CD4-positive, alpha-beta T cell treated with Interferon gamma for 1 hour (primary cell): ENCODE data around the gene FAM169A.
"Not testable (repeated sequence)": the region's sequence is repeated elsewhere in the genome, so short reads cannot be mapped to it uniquely, and the experiment has no call there.

ENCODE experiments used
- DNase-seq: peaks from one replicate; pipeline ENCODE4 v3.0.0-alpha.2; 2020

FAM169A gene

GRCh38 chr5:74791669-74792068, 74.5 kb downstream of the FAM169A start:
- not testable (repeated sequence) for DNase-seq

- DNase-seq, result no peak
Measured at GRCh38 chr5:74787424-74787823, 78.8 kb downstream of the FAM169A start.

DNA sequence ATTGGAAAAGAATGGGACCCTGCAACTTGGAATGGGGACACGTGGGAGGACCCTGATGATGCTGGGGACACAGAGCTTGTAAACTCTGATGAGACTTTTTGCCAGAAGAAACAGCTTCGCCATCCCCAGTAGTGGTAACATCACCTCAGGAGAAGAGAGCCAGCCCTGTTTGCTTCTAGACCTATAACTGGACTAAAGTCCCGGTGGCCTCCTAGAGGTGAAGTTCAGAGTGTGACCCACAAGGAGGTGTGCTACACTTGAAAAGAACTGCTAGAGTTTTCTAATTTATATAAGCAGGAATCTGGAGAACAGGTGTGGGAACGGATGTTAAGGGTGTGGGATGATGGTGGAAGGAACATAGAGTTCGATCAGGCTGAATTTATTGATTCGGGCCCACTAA, 79.3 kb downstream of the FAM169A start:
- no peak for DNase-seq

- DNase-seq, result no peak
Measured at GRCh38 chr5:74778609-74779008, 87.6 kb downstream of the FAM169A start.

DNA sequence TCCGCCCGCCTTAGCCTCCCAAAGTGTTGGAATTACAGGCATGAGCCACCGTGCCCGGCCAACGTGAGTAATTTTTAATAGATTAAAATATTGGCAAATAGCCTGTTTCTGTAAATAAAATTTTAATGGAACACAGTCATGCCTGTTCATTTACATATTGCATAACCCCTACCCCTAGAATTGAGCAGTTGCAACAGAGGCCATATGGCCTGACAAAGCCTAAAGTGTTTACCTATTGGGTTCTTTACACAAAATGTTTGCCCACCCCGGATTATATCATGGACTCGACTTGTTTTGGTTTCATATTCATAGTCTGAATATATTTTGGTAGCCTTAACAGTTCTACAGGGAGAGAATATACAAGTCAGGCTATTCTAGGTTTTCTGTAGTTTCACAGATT, 93.8 kb downstream of the FAM169A start:
- DNase-seq, result no peak

DNA sequence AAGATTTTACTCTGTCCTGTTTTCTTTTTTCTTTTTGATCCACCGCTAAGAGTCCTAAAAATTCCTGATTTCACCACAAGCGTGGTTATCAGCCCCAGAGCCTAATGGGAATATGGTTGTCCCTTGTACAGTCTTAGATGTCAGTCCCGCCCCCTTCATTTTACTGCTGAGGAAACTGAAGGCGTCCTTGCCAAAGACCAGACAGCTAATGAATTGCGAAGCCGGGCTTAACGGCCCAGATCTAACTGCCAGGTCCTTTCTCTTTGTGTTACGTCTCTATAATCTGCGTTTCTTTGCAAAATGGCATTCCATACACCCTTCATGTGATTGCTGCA, 98.6 kb downstream of the FAM169A start:
- no peak for DNase-seq

- DNase-seq, result peak; percentile 89
Measured at GRCh38 chr5:74766849-74767578, 99.2 kb downstream of the FAM169A start, which contains the start of the genes GFM2 and NSA2. Gene GFM2 (minus strand): TSS chr5:74767117. CDS start chr5:74763742, 3,375 bp downstream. Gene NSA2 (plus strand): TSS chr5:74767249. CDS start chr5:74767361, 112 bp downstream.

- no peak for DNase-seq
Measured at GRCh38 chr5:74766418-74766848, 99.8 kb downstream of the FAM169A start.

DNA sequence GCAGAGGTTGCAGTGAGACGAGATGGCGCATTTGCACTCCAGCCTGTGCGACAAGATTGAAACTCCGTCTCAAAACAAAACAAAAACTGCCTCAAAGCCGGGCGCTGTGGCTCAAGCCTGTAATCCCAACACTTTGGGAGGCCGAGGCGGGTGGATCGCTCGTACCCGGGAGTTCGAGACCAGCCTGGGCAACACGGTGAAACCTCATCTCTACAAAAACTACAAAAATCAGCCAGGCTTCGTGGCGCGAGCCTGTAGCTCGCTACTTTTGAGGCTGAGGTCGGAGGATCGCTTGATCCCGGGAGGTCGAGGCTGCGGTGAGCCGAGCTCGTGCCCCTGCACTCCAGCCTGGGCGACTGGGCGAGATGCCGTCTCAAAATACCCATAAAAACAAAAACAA, 100.3 kb downstream of the FAM169A start:
- DNase-seq, result no peak

GRCh38 chr5:74765201-74765600, 101.0 kb downstream of the FAM169A start:
- no peak for DNase-seq

- DNase-seq, result no peak
Measured at GRCh38 chr5:74763504-74763903, 102.7 kb downstream of the FAM169A start.

- DNase-seq, result no peak
Measured at GRCh38 chr5:74762599-74762998, 103.6 kb downstream of the FAM169A start.

DNA sequence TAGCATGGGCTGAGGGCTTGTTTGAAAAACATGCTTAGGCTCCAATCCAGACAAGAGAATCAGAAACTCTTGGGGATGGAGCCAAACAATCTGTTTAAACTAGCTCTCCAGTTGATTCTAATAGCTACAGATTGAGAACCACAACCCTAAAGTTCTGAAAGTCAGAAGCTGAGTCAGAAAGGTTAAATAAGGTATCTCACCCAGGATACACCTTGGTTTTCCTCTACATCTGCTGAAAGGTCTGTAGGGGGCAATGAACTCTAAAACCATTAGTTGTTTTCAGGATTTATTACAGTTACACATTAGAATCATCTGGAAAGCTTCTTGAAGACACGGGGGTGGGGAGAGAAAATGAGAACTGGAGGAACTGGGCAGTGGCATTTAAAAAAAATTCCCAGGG, 104.9 kb downstream of the FAM169A start:
- DNase-seq, result no peak

- not testable (repeated sequence) for DNase-seq
Measured at GRCh38 chr5:74748742-74749141, 117.4 kb downstream of the FAM169A start.

DNA sequence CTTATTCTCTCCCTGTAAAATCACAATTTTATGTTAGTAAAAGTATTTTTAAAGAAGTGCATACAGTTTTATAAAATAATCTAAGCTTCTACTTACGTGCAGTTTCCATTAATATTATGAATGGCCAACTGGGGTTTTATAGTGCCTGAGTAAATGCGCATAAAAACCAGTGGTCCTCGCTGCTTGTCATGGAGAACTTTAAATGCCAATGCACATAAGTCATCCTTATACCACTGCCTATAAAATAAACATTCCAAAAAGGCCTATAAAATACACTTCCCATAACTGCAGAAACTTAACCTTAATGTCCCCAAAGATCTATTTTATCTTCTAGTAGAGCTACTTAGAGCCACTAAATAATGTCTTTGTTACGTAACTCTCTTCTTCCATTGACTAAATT, 127.8 kb downstream of the FAM169A start:
- no peak for DNase-seq

- DNase-seq, result no peak
Measured at GRCh38 chr5:74736759-74737158, 129.4 kb downstream of the FAM169A start.
